ENCODE measurements around the gene NHSL2. TPM values are rescaled to one million over a fixed set of nuclear protein-coding genes. Genes with fewer than 3 reads are reported as not detected.
"Not testable (repeated sequence)": the region's sequence is repeated elsewhere in the genome, so short reads cannot be mapped to it uniquely, and the experiment has no call there.

Gene NHSL2
- total RNA-seq, 4 donors from 2014 or later = 5.5 to 11.7 (median 7.2) TPM

DNA sequence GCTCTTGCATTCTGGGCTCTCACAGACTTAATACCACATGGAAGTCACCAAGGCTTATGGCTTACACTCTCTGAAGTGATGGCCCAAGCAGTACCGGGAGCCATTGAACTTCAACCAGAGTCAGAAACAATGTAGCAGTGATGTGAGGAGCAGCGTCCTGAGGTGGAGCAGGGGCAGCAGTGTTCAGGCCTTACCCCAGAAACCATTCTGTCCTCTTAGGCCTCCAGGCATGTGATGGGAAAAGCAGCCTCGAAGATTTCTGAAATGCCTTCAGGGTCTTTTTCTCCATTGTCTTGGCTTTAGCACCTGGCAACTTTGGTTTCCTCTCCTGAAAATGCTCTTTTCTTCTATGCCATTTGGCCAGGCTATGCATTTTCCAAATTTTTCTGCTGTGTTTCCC lies 248.1 kb downstream of the NHSL2 start:
- no peak for DNase-seq
- TF ChIP-seq, protein P1, sequence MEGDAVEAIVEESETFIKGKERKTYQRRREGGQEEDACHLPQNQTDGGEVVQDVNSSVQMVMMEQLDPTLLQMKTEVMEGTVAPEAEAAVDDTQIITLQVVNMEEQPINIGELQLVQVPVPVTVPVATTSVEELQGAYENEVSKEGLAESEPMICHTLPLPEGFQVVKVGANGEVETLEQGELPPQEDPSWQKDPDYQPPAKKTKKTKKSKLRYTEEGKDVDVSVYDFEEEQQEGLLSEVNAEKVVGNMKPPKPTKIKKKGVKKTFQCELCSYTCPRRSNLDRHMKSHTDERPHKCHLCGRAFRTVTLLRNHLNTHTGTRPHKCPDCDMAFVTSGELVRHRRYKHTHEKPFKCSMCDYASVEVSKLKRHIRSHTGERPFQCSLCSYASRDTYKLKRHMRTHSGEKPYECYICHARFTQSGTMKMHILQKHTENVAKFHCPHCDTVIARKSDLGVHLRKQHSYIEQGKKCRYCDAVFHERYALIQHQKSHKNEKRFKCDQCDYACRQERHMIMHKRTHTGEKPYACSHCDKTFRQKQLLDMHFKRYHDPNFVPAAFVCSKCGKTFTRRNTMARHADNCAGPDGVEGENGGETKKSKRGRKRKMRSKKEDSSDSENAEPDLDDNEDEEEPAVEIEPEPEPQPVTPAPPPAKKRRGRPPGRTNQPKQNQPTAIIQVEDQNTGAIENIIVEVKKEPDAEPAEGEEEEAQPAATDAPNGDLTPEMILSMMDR (IDR thresholded peaks at IDR 0.05) = no peak
- no peak for TF ChIP-seq POLR2A (IDR thresholded peaks at IDR 0.05)
- Histone ChIP-seq H3K4me3 (replicated peaks in 1 of 3) (no peak overlapping the region), H3K4me1 (no peaks in the 10 kb centered on the region), H3K36me3 (no peaks in the 10 kb centered on the region), H3K27ac (no peak overlapping the region), H3K27me3 (no peaks in the 10 kb centered on the region), H3K9me3 (no peaks in the 10 kb centered on the region)
- intact Hi-C loops (cut with DNase I) = no loop called here
- 89 to 93% methylated on average over 3 of the region's 3 CpGs for WGBS, 2 donors

DNA sequence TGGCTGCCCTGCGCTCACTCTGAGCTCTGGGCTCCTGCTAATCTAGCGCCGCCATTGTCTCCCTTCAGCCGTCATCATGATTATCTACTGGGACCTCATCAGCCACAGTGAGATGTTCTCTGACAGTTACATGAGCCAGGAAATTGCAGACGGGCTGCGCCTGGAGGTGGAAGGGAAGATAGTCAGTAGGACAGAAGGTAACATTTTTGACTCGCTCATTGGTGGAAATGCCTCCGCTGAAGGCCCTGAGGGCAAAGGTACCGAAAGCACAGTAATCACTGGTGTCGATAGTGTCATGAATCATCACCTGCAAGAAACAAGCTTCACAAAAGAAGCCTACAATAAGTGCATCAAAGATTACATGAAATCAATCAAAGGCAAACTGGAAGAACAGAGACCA lies 249.1 kb downstream of the NHSL2 start:
- Histone ChIP-seq H3K9me3 (no peaks in the 10 kb centered on the region), H3K27ac (no peak overlapping the region), H3K27me3 (no peaks in the 10 kb centered on the region), H3K4me3 (replicated peaks in 1 of 3) (no peak overlapping the region), H3K36me3 (no peaks in the 10 kb centered on the region), H3K4me1 (no peaks in the 10 kb centered on the region)
- DNase-seq = no peak
- 84 to 88% methylated on average over 10 of the region's 10 CpGs for WGBS, 2 donors
- intact Hi-C loops (cut with DNase I) = no loop called here
- TF ChIP-seq POLR2A (IDR thresholded peaks at IDR 0.05) = no peak
- TF ChIP-seq, protein P1 (IDR thresholded peaks at IDR 0.05) = no peak

DNA sequence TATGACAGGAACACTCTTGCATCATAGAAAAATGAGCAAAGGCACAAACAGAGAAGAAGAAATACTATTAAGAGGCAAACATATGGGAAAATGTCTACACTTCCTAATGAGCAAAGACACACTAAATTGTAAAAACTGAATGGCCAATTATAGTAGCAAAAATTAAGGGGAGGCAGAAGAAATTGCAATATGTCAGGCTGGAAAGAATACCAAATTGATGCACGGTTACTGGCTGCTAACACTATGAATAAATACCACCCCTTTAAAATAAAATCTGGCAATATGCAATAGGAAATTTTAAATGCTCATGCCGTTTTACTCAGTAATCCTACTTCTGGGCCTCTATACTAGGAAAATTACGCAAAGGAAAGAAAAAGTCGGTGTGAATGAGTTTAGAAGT lies 254.9 kb downstream of the NHSL2 start:
- intact Hi-C loops (cut with DNase I) = no loop called here
- Histone ChIP-seq H3K36me3 (no peaks in the 10 kb centered on the region), H3K4me3 (replicated peaks in 1 of 3) (no peak overlapping the region), H3K4me1 (no peaks in the 10 kb centered on the region), H3K27me3 (no peaks in the 10 kb centered on the region), H3K27ac (no peak overlapping the region), H3K9me3 (no peaks in the 10 kb centered on the region)
- no peak for TF ChIP-seq POLR2A (IDR thresholded peaks at IDR 0.05)
- TF ChIP-seq, protein P1 (IDR thresholded peaks at IDR 0.05) = no peak
- 82 to 90% methylated on average over 4 of the region's 4 CpGs for WGBS, 2 donors
- no peak for DNase-seq

DNA sequence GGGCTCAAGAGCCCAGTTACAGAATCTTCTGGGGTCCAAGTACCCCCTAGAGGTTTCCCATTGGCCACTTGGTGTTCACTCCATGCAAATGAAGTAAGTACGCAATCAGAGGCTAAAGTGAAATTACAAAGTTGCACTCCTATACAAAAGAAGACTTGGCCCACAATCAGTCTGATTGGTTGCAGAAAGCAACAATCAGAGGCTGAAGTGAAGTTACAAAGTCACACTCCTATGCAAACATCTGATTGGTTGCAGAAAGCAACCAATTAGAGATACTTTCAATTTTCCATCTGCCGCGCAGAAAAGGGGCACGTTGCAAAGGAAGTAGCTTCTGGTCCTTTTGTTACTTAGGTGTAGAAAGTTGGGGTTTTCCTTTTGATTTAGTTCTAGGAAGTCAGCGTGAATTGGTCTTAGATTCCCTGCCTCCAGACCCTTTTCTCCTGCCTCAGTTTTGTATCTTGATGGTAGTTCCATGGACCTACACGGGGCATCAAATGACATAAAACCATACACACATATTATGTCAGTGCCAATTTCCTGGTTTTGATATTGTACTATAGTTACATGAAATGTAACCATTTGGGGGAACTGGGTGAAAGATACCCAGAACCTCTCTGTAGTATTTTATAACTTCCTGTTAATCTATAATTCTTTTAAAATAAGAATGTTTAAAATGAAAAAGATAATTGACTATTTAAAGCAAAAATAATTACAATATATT lies 258.5 kb downstream of the NHSL2 start:
- WGBS, 2 donors = 67 to 75% methylated on average over 6 of the region's 6 CpGs
- no peak for TF ChIP-seq POLR2A (IDR thresholded peaks at IDR 0.05)
- TF ChIP-seq, protein P1 (IDR thresholded peaks at IDR 0.05) = no peak
- no peaks in the 10 kb centered on the region for H3K27me3 ChIP-seq
- intact Hi-C loops (cut with DNase I) = no loop called here
- DNase-seq = no peak
- H3K27ac ChIP-seq = no peak overlapping the region
- H3K9me3 ChIP-seq = no peaks in the 10 kb centered on the region
- H3K36me3 ChIP-seq = no peaks in the 10 kb centered on the region
- no peak overlapping the region for H3K4me3 ChIP-seq (replicated peaks in 1 of 3)
- H3K4me1 ChIP-seq = no peaks in the 10 kb centered on the region

GRCh38 chrX:72176289-72176688 lies 265.6 kb downstream of the NHSL2 start:
- DNase-seq; H3K4me3 ChIP-seq (replicated peaks in 1 of 3); H3K4me1 ChIP-seq; H3K36me3 ChIP-seq; H3K9me3 ChIP-seq; H3K27me3 ChIP-seq; H3K27ac ChIP-seq; intact Hi-C loops (cut with DNase I): not testable (repeated sequence)
- WGBS, 2 donors = no CpG with 5 or more reads among the region's 5 CpGs

Data from thyroid gland (tissue), 4 donors.